GM03348 (cell line): ENCODE results near the gene DENND6B.

Experiments
- DNase-seq: peaks from one replicate; pipeline ENCODE4 v3.0.0; 2012; ENCODE audit warnings: low spot score

The DENND6B gene

DNA sequence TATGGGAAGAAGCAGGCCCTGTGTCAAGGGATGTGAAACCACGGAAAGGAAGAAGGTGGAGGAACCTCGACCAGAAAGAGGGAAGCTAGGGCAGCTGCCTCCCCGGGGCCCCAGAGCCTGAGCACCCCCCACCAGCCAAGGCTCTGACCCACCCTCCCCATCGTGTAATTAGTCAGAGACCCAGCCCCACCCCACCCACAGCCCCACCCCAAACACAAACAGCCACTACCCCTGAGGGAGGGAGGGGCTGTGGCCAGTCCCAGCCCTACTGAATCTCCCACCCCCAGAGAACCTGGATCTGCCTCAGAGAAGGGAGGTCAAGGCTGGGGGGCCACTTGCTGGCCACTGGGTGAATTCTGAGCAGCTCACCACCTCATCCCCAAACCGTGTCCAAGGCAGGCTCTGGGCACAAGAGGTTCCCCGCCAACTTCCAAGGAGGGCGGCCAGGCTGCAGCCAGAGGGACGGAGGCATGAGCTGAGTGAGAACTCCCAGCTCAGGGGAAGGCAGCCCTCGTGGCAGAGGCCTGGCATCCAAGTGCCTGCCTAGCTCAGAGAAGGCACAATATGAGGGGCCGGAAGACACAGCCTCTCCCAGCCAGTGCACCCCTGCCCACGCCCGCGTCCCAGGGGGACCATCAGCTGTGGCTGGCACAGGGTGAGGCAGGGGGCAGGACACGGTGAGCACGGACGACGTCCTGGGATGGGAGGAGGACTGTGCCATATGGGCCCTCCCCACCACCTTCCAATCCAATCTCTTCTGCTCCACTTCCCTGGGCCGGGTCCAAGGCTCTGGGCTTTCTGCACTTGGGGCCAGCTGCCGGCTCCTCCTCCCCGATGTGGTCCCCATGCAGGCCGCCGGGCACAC lies 22.1 kb downstream of the DENND6B start:
- DNase-seq, result peak; percentile 59

GRCh38 chr22:50303848-50304527 lies 22.8 kb downstream of the DENND6B start:
- DNase-seq, result peak; percentile 49

- no peak for DNase-seq
These were observed 23.3 kb downstream of the DENND6B start for GRCh38 chr22:50303515-50303847.

- DNase-seq, result no peak
These were observed 24.2 kb downstream of the DENND6B start for GRCh38 chr22:50302564-50302963.

DNA sequence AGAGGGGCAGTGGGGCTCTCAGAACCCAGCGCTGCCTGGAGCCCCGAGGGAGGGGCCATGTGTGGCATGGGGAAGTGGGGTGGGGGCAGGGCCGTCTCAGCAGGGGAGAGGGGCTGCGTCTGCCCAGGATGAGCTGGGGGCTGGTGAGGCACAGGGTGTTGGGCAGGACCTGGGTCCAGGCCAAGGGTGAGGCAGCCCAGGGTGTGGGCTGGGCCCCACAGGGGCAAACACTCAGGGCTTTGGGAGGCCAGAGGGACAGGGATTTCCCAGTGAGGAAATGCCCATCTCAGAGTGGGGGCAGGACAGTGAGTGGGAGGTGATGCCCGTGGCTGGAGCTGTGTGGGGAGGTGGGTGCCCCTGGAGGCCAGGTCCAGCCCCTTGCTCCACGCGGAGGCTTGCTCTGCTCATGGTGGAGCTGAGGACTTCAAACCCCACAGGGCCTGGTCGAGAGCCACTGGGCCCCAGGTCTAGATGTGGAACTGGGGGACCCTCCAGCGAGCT lies 24.7 kb downstream of the DENND6B start:
- DNase-seq, result peak; percentile 69

- no peak for DNase-seq
These were observed 25.2 kb downstream of the DENND6B start for GRCh38 chr22:50301581-50301991.

- no peak for DNase-seq
These were observed 26.1 kb downstream of the DENND6B start for GRCh38 chr22:50300620-50301257.

- peak; percentile 58 for DNase-seq
These were observed 26.8 kb downstream of the DENND6B start for GRCh38 chr22:50299785-50300619.

GRCh38 chr22:50298937-50299784 lies 27.7 kb downstream of the DENND6B start:
- DNase-seq, result no peak

DNA sequence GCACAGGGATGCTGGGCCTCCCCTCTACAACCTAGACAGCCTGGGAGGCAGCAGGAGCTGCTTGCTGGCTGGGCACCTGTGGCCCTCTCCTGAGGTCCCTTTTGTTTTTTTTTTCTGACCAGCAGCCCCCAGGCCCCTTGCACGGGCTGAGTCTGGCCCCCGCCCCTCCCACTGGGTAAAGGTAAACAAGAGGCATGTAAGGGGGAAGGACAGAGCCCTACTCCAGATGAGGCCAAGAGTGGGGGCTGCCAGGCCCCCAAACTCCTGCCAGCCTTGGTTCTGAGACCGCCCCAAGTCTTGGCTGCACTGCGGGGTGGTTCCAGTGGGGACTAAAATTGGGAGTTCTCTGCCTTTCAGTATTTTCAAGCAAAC lies 28.6 kb downstream of the DENND6B start:
- no peak for DNase-seq

- DNase-seq, result no peak
These were observed 29.1 kb downstream of the DENND6B start for GRCh38 chr22:50297510-50298265.

DNA sequence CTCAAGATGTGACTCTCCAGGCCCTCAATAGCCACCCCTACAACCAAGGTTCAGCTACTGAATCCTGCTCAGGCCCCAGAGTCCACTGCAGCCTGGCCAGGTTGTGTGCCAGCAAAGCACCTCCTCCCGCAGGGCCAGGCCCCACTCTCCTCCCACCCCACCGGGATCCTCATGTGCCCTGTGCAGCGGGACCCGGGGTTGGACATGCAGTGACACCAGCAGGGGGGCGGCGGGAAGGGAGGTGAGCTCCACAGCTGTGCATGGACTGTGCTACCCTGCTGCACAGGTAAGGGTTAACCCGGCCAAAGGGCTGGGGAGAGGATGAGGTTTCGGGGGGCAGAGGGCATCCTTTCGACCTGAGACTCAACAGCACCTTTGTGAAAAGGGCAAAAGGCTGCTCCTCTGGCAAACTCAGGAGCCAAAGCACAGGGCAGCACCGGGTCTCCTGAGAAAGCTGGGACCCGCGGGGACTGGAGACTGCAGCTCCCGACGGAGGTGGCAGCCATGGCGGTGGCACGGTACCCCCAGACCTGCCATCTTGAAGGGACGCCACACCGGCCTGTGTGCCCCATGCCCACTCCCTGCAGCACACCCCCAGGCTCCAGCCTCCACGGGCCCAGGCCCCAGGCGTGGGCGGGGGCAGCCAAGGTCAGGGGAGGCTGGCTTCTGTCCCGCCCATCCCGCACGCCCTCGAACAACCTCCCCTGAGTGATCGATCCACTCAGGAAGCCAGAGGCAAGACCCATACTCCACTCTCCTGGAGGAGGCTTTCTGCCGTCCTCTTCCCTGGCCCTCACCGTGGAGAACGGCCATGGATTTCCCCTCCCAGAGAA lies 29.9 kb downstream of the DENND6B start:
- DNase-seq, result no peak

DNA sequence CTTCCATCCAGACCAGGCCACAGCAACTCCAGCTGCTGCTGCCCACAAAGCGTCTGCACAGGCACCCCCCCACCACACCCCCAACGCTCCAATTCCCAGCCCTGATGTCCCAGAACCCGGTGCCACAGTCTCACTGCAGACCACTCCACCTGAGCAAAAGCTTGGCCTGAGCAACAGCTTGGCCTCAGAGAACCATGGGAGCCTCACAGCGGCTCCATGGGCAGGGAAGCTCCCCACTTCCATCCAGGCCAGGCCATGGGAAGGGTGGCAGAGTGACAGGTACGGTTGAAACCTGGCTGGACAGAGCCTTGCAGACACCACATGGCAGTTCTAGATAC lies 32.5 kb downstream of the DENND6B start:
- no peak for DNase-seq

DNA sequence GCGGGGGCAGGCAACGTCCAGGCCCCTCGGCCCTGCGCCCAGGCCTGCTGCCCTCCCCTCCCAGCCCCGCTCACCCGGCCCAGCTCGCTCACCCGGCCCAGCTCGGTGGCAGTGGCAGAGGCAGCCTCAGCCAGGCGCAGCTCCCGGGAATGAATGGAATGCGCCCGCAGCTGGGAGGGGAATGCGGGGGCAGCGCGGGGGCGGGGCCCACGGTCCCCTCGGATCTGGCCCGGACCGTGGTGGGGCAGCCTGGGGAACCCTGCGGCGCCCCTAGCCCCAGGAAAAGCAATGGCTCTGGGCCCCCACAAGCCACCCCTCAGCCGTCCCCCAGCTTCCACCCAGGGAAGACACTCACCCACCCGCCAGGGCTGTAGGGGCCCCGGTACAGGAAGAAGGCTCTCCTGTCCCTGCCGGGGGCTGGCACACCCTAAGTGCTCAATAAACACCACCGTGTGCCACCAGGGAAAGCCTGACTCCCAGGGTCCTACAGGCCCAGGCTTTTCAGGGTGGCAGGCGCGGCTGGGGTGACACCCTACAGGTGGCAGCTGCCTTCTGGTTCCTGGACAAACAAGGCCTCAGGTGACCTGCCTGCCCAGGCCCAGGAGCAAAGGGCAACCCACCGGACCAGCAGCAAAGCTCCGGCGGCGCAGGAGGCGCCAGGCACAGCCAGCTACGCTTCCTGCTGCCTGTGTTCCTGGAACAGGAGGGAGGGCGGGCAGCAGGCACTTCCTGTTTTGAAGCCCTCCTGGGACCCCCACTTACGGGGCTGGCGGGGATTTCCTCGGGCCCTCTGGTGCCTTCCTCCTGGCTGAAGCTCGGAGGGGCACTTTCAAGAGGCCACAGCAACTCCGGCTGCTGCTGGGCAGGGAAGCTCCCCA lies 33.1 kb downstream of the DENND6B start:
- DNase-seq, result peak; percentile 94

DNA sequence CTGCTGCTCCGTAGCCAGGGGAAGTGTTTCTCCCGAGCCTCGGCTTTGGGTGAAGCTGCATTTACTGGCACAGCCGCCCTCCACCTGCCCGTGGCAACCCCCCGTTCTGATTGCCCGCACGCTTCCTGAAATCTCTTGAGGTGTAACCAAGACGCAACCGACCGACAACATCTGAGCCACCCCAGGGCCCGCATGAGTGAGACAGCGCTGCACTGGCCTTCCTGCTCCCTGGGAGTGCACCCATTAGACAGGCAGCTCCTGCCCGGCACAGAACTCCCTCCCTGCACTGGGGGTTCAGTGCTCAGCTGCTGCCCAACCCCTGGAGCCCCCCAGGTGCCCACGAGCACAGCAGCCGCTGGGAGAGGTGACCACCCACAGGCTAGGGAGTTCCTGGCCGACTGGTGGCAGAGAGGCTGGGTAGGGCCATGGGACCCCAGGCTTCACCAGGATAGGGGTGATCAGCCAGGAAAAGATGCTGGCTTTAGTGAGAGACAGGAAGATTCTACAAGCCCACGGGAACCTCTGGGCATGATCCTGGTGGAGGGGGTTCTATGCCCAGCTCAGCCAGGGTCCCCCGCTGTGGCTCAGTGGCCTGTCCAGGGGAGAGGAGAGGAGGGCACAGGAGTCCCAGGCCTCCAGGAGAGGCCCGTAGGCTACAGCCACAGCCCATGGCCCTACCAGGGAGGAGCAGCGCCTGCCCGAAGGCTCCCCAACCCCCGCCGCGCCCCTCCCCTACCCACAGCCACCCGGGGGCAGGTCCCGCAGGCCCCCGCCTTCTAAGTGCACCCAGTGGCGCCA lies 34.0 kb downstream of the DENND6B start:
- no peak for DNase-seq

GRCh38 chr22:50289942-50290630 lies 36.7 kb downstream of the DENND6B start:
- no peak for DNase-seq
